PFSK-1 (cell line): ENCODE measurements around the gene OLFM2.

Source experiments
- POLR2AphosphoS5 ChIP-seq: IDR thresholded peaks from 2 replicates; pipeline ENCODE4 v1.6.1; 2012; ENCODE audit warnings: low read depth, mild to moderate bottlenecking, control low read depth, low read length, moderate library complexity
- SIN3A ChIP-seq: IDR thresholded peaks from 2 replicates; pipeline ENCODE4 v1.6.1; 2012; ENCODE audit warnings: mild to moderate bottlenecking, low read length, moderate library complexity, borderline replicate concordance; ENCODE audit not compliant: insufficient read depth
- TAF1 ChIP-seq: IDR thresholded peaks from 2 replicates; pipeline ENCODE4 v1.6.1; 2012; ENCODE audit warnings: low read length, control low read depth, borderline replicate concordance; ENCODE audit not compliant: insufficient read depth
- TF ChIP-seq, protein P1 (sequence below), 2 experiments: IDR thresholded peaks; 2 replicates each; pipeline versions ENCODE4 v1.6.1 to v1.8.0; 2011 to 2012; ENCODE audit warnings: low read depth in 2 of 2, low read length in 2 of 2, control low read depth in 1 of 2, inconsistent platforms in 1 of 2, mild to moderate bottlenecking in 1 of 2, moderate library complexity in 1 of 2; ENCODE audit not compliant: insufficient read depth in 1 of 2

DNA sequence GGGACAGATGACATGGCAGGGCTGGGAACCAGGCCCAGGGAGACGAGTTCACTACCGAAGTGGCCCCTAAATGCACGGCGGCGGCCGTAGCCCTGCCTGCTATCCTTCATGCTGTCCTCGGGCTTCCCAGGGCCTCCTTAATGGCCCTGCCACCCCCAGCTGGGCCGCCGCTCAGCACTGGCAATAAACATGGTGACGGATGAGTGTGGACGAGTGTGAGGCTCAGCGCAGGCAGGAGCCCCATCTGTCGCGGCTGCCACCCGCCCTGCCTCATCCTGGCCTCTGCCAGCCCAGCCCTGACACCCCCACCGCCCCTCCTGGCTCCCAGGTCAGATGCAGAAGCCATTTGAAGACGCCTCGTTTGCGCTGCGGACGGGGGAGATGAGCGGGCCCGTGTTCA, 87.6 kb downstream of the OLFM2 start:
- no peak for TF ChIP-seq POLR2AphosphoS5
- TF ChIP-seq TAF1, result no peak
- TF ChIP-seq, protein P1, sequence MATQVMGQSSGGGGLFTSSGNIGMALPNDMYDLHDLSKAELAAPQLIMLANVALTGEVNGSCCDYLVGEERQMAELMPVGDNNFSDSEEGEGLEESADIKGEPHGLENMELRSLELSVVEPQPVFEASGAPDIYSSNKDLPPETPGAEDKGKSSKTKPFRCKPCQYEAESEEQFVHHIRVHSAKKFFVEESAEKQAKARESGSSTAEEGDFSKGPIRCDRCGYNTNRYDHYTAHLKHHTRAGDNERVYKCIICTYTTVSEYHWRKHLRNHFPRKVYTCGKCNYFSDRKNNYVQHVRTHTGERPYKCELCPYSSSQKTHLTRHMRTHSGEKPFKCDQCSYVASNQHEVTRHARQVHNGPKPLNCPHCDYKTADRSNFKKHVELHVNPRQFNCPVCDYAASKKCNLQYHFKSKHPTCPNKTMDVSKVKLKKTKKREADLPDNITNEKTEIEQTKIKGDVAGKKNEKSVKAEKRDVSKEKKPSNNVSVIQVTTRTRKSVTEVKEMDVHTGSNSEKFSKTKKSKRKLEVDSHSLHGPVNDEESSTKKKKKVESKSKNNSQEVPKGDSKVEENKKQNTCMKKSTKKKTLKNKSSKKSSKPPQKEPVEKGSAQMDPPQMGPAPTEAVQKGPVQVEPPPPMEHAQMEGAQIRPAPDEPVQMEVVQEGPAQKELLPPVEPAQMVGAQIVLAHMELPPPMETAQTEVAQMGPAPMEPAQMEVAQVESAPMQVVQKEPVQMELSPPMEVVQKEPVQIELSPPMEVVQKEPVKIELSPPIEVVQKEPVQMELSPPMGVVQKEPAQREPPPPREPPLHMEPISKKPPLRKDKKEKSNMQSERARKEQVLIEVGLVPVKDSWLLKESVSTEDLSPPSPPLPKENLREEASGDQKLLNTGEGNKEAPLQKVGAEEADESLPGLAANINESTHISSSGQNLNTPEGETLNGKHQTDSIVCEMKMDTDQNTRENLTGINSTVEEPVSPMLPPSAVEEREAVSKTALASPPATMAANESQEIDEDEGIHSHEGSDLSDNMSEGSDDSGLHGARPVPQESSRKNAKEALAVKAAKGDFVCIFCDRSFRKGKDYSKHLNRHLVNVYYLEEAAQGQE (IDR thresholded peaks at IDR 0.05; ENCODE audit: insufficient read depth in 1 of 2, low read depth in 2 of 2, low read length in 2 of 2), result no peak
- TF ChIP-seq SIN3A, result no peak
